GM18498 (cell line): Measurements from ENCODE around the gene CNOT4.
"Not testable (repeated sequence)": the region's sequence is repeated elsewhere in the genome, so short reads cannot be mapped to it uniquely, and the experiment has no call there.

ENCODE experiments used
- ATAC-seq: cut with Tn5 transposase; IDR thresholded peaks from one replicate; pipeline ENCODE4 v1.9.1; 2021; ENCODE audit warnings: mild to moderate bottlenecking, moderate library complexity; ENCODE audit not compliant: unreplicated experiment

Gene CNOT4

DNA sequence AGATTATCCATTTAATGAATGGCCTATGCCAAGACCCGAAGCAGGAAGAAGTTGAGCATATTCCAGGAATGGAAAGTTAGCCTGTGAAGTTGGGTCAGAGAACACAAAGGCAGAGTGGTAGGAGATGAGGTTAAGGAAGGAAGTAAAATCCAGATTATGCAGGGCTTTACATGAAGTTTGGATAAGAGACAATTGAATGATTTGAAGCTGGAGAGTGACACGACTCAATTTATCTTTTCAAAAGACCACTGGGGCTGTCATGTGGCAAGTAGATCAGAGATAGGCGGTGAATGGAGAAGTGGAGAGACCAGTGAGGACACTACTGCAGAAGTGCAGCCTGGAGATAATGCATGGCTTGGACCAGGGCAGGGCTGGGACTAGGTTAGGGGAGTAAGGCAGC, 7.2 kb upstream of the CNOT4 start:
- ATAC-seq = no peak

DNA sequence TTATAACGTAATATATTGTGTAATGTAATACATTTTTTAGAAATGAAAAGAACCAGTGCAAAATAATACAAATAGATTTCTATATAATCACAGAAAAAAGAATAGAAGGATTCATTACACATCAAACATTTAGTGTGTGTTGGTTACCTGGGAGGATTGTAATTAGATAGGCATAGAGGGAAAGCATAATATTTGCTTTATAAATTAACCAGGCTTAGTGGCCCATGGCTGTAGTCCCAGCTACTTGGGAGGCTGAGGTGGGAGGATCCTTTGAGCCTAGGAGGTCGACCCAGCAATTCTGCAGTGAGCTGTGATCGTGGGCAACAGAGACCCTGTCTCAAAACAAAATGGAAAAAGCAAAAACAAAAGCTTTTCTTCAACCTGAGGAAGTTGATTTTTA, 5.0 kb upstream of the CNOT4 start:
- ATAC-seq = no peak

DNA sequence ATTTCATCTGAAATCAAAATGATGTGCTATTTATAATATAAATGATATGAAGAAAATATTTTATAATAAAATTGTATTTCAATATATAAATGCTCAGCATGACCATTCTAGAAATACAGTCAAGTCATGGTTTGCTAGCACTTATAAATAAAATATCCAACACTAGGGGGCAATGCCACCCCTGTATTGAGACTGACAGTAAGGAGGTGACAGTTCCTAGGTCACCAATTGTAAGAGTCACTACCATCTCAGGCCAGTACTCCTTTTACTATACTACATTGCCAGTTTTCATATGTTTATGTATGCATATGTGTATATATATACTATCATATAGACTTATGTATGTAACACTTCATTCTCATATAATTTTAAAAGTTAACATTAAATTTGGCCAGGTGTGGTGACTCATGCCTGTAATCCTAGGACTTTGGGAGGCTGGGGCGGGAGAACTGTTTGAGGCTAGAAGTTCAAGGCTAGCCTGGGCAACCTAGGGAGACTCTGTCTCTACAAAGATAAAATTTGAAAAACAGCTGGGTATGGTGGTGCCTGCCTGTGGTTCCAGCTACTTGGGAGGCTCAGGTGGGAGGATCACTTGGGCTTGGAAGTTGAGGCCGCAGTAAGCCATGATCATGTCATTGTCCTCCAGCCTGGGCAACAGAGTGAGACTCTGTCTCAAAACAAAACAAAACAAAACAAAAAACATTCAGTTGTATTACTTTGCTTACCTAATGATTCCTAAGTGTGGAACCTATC, 2.4 kb upstream of the CNOT4 start:
- ATAC-seq = peak; percentile 29

DNA sequence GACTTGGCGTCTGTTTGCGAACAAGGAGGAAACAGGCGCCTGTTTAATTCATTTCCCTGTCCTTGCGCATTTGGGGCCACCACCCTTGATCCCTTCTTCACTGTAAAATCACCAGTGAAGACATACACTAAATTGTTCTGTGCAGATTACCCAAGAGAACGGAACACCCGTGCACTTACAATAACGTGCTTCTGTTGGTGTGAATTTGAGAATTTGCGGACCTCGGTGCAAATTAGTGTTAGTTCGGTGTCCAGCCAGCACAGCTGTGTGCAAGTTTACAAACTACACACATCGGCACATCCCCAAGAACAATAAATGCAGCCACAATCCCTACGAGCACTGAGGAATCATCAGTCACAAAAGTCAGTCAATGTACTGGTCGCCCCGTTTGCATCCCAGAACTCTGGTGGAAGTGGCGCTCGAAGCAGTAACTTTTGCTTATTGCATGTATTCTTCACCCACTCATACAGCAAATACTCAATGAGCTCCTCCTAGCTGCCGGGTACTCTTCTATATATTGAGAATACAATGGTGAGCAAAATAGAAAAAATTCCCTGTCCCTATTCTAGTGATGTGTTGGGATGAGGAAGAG, 786 bp upstream of the CNOT4 start:
- no peak for ATAC-seq

DNA sequence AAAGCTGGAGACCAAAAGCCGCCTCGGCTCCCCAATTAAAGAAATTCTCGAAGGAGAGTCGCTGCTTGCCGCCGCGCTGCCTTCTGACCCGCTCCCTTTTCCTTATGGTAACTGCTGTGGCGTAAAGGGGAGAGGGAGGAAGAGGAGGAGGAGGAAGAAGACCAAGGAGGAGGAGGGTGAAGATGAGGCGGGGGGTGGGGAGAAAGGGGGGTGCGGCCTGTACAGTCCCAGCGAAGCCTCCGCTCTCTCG, 388 bp downstream of the CNOT4 start:
- no peak for ATAC-seq

DNA sequence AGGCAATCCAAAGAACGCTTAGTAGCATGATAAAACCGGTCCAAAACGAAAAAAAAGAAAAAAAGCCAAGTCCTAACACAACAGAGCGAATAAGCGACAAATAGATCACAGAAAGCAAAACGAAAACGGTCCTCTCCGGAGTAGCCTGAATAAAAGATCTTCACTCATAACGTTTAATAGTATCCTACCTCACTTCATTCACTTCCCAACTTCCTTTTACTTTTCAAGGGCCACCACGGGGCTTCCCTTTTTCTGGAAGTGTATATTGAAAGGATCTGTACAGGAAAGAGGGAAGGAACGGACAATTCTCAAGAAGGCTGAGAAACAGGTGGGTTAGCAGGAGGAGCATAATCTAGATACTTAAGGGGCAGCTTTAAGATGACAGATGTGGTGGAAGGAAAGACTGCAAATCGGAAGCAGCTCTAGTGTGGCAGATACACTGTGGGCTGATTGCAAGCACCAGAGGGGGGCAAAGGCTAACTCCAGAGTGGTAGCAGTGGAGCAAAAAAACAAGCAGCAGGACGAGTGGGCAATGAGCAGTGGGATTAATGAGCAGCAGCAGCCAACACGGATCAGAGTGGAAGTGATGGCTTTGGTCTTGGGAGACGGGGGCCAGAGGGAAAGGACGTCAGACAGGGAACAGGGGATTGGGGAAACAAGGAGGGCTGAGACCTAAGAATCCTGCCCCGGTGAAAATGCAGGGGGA, 866 bp downstream of the CNOT4 start:
- ATAC-seq = no peak

DNA sequence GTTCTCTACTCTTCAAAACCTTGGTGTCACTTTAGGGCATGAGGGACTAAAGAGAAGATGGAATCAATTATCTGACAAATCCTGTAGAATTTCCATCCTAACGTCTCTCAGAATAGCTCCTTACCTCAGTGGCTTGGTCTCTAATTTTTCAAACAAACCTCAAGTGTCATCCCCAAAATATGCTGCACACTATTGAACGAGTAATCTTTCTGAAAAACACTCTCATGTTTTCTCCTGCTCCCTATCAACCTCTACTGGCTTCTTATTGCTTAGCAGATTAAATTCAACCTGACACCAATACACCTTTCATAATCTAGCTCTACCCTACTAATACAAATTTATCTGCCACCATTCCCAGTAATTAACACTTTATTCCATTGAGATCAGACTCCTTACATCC, 8.5 kb downstream of the CNOT4 start:
- ATAC-seq = no peak

DNA sequence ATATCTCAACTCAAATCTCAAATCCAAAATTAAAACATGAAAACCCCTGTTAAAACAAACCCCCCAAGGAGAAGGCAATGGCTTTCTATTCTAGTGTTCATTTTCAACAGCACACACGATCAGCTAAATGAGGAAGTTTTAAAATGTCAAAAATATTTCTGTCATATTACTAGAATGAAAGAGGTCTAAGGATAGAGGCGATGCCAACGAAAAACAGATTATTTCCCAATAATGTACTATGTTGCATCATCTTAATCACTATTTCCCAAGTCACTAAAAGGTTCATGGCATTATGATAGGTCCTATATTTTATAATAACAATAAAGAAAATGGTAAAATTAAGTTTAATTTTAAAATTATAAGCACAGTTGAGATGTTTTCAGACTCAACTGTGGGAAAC, 10.1 kb downstream of the CNOT4 start:
- no peak for ATAC-seq

DNA sequence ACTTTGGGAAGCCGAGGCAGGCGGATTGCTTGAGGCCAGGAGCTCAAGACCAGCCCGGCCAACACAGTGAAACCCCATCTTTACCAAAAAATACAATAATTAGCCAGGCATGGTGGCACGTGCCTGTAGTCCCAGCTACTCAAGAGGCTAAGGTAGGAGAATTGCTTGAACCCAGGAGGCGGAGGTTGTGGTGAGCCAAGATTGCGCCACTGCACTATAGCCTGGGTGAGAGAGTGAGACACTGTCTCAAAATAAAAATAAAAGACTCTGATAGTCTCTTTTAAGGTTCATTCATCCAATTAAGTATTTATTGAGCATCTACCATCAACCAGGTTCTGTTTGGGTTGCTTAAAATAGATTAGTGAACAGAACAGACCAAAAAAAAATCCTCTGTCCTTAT, 12.7 kb downstream of the CNOT4 start:
- not testable (repeated sequence) for ATAC-seq

DNA sequence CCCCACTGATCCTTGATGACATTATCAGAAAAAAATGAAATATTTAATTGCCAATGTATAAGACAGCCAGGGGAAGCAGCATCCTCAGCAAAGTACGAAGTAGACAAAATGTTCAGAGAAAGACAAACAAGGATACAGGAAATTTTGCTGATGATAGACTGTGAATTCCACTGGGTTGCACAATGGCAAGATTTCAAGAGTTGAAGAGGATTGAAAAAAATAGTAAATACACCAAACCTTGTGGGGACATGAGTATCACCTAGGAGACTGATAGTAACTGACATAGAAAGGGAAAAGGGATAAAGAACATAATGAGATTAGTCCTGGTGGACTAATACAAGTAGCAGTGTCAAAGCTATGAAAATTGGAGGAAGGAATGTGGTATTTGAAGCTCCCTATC, 16.5 kb downstream of the CNOT4 start:
- ATAC-seq = no peak

DNA sequence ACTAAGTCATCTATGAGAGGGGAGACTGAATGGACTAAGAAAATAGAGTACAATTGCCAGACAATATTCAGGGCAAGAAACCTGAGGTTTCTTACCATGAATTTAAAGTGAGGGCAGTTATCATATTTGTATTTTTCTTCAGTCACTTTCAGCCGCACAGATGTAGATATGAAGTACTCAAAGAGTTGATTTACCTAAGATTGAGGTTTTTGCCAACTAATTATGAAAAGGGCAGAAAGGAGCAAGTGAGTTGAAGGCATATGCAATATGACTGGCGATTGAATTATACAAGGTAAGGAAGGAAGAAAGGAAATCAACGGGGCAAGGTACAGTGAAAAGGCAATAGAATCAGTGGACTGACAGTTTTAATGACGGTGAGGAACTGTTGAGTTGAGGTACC, 17.8 kb downstream of the CNOT4 start:
- no peak for ATAC-seq

DNA sequence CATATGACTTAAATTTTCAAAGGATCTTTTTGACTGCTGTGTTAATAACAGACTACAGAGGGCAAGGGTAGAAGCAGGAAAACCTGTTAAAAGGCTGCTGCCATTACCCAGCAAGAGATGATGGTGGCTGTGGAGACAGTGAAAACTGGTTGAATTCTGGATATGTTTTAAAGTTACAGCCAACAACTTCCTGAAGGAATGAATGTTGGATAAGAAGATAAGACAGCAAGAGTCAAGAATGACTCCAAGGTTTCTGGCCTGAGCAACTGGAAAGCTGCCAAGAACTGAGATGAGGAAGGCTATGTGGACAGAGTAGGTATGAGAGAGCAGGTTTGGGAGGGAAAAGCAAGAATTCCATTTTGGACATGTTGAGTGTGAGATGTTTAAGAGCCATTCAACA, 19.1 kb downstream of the CNOT4 start:
- ATAC-seq = no peak

DNA sequence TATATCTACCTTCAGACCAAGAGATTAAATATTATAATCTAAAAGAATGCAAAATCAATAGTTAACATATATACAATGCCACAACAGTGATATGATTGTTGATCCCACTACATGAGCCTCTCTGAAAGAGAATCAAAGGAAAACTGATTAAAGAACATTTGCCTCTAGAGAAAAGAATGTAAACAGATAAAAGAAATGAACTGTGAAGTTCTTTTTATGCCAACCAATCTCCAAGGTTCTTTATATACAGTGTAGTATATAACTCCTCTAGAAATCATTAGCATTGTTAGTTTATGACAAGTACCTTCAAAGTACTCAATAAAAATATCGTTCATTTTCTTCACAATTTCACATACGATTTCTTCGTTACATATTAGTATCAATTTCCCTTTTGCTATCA, 20.1 kb downstream of the CNOT4 start:
- no peak for ATAC-seq

DNA sequence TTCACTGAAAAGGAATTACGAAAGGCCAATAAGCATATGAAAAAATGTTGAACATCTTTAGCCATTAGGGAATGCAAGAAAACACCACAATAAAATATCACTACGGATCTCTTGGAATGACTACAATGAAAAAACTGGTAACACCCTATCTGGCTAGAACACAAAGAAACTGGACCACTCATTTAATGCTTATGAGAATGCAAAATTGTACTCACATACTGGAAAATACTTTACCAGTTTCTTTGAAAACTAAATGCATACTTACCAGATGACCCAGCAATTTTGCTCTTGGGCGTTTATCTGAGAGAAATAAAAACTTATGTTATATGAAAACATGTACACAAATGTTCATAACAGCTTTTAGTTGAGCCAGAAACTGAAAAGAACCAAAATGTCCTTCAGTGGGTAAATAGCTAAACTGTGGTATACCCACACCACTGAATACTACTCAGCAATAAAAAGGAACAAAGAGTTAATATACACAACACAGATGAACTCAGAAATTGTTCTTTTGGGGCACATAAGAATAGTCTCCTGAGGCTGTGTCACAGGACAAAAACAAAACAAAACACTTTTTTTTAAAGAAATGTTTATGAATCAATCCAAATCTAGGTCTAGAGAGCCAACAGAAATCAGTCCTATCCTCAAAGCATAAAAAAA, 23.5 kb downstream of the CNOT4 start:
- no peak for ATAC-seq

DNA sequence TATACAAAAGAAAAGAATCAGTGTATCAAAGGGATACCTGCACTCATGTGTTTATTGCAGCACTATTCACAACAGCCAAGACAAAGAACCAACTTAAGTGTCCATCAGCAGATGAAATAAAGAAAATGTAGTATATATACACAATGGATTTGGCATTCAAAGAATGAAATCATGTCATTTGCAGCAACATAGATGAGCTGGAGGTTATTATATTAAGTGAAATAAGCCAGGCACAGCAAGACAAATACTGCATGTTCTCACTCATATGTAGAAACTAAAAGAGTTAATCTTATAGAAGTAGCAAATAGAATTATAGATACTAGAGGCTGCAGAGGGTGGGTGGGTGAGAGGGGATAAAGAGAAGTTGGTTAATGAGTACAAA, 28.3 kb downstream of the CNOT4 start:
- ATAC-seq = no peak

DNA sequence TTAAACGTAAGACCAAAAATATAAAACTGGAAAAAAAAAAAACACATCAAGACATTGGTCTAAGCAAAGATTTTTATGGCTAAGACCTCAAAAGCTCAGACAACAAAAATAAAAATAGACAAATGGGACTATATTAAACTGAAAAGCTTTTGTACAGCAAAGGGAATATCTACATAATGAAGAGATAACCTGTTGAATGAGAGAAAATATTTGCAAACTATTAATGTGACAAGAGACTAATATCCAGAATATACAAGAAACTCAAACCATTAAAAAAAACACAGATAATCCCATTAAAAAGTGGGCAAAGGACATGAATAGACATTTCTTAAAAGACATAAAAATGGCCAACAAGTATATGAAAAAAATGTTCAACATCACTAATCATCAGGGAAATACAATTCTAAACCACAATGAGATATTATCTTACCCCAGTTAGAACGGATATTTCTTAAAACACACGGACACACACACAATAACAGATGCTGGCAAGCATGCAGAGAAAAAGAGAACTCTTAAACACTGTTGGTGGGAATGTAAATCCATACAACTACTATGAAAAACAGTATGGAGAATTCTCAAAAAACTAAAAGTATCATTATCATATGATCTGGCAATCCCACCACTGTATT, 28.8 kb downstream of the CNOT4 start:
- no peak for ATAC-seq

DNA sequence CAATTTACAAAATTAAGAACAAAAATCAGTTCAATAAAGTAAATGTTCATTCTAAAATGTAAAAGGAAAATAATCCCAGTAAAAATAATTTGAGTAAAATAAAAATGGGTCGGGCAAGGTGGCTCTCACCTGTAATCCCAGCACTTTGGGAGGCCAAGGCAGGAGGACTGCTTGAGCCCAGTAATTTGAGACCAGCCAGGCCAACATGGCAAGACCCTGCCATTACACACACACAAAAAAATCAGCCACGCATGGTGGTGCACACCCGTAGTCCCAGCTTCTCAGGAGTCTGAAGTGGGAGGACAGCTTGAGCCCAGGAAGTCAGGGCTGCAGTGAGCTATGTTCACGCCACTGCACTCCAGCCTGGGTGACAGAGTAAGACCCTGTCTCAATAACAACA, 34.4 kb downstream of the CNOT4 start:
- ATAC-seq = no peak

DNA sequence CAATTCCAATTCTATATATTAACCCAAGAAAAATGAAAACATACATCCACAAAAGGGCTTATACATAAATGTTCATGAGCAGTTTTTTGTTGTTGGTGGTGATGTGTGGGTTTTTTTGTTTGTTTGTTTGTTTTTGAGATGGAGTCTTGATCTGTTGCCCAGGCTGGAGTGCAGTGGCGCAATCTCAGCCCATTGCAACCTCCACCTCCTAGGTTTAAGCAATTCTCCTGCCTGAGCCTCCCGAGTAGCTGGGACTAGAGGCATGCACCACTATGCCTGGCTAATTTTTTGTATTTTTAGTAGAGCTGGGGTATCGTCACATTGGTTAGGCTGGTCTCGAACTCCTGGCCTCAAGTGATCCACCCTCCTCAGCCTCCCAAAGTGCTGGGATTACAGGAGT, 40.2 kb downstream of the CNOT4 start:
- ATAC-seq = not testable (repeated sequence)

DNA sequence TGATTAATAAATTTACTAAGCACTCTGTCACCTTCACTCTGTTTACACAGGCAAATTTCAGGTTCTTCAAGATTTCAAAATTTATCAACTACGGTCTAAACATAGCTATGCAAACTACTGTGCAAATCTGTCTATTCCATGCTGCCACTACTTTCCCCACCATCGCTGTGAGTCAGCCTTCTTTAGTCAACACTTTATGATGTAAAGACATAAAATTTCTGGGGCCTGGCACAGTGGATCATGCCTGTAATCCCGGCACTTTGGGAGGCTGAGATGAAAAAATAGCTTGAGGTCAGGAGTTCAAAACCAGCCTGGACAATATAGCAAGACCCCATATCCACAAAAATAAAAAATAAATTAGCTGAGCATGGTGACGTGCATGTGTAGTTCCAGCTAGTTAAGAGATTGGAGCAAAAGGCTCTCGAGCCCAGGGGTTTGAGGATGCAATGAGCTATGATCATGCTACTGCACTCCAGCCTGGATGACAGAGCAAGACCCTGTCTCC, 42.6 kb downstream of the CNOT4 start:
- ATAC-seq = no peak

DNA sequence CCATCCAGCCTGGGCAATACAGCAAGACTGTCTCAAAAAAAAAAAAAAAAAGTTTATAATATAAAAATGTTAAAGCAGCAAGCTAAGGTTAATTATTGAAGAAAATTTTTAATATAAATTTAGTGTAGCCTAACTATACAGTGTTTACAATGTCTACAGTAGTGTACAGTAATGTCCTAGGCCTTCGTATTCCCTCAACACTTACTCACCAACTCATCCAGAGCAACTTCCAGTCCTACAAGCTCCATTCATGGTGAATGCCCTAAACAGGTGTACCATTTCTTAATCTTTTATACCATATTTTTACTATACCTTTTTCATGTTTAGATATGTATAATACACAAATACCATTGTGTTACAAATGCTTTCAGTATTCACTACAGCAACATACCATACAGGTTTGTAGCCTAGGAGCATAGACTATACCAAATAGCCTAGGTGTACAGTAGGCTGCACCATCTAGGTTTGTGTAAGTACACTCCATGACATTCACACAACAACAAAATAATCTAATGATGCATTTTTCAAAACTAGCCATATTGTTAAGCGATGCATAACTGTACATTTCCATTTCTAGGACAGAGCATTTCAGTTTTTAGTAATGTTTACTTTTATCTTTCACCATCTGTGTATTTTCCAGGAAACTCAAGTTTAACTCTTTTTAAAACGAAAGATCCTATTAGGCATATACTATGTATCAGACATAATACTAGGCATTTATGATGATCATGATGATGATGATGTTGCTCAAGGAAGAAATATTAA, 43.3 kb downstream of the CNOT4 start:
- no peak for ATAC-seq

DNA sequence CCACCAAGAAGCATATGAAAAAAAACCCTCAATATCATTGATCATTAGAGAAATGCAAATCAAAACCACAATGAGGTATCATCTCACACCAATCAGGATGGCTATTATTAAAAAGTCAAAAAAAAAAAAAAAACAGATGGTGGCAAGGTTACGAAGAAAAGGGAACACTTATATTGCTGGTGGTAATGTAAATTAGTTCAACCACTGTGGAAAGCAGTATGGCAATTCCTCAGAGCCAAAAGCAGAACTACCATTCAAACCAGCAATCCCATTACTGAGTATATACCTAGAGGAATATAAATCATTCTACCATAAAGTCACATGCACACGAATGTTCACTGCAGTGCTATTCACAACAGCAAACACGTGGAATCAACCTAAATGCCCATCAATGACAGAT, 46.0 kb downstream of the CNOT4 start:
- ATAC-seq = no peak
